GM18870 (cell line): Measurements from ENCODE around the gene ERBB2.
"Not testable (repeated sequence)": the region's sequence is repeated elsewhere in the genome, so short reads cannot be mapped to it uniquely, and the experiment has no call there.

Experiments
- ATAC-seq: cut with Tn5 transposase; IDR thresholded peaks from one replicate; pipeline ENCODE4 v1.9.1; 2021; ENCODE audit warnings: moderate library complexity; ENCODE audit not compliant: unreplicated experiment

Gene ERBB2

DNA sequence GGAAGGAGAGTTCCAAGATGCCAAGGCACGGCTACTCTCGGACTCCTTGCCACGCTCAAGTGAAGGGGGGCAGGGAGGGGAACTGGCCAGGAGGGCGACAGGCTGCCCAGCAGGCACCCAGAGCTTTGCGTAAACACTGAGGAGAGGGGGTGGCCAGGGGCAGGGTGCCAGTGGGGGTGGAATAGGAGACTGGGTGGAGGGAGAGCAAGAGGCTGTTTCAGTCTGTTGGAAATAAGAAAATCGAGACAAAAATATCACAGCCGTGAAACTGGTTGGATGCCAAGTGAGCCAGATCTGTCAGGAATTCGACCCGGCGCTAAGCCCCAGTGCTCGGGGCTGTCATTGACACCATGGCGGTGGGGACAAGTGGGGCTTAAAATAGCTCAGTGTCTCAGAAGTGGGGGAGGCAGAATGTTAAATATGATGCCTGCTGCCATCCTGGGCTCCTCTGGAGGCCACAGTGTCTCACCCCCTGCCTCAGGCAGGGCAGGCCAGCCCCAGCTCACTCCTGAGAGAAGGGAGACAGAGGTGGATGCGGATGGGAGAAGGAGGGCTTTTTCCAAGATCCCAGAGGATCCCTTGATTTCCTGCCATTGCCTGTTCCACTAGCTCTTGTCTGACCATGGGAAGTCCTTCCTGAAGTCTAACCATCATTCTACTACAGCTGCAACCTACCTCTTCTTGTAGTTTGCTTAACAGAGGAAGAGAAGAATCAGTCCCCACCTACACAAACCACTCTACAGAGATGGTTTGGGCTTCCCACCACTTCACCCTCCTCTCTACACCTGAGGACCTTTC is 22.1 kb upstream of the ERBB2 start:
- ATAC-seq = no peak

DNA sequence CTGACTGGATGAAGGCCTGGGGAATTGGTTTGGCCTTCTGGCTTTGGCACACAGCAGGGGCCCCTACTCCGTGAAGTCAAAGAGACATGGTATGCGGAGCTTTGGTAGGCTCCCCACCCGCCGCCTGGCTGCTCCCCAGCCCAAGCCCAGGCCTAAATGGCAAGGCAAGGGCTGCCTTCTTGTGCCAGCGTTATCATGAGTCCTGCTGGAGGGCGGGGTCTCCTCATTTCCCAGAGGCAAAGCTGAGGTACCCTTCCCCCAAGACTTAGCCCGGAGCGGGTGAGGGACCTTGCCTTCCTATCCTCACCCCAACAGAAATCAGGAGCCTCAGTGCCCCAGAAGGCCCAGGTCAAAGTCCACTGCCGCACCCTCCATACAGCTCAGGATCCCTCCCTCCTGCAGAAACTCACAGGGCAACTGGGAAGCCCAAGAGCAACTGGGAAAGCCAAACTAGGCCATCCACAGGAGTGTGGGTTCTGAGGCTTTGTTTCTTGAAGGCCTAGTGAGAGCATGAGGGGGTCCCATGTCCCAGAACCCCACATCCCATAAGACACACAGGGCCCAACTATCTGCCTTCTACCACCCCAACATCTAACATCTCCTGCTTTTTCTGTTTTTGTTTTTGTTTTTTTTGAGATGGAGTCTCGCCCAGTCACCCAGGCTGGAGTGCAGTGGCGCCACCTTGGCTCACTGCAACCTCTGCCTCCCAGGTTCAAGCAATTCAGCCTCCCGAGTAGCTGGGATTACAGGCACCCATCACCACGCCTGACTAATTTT is 21.3 kb upstream of the ERBB2 start:
- no peak for ATAC-seq

DNA sequence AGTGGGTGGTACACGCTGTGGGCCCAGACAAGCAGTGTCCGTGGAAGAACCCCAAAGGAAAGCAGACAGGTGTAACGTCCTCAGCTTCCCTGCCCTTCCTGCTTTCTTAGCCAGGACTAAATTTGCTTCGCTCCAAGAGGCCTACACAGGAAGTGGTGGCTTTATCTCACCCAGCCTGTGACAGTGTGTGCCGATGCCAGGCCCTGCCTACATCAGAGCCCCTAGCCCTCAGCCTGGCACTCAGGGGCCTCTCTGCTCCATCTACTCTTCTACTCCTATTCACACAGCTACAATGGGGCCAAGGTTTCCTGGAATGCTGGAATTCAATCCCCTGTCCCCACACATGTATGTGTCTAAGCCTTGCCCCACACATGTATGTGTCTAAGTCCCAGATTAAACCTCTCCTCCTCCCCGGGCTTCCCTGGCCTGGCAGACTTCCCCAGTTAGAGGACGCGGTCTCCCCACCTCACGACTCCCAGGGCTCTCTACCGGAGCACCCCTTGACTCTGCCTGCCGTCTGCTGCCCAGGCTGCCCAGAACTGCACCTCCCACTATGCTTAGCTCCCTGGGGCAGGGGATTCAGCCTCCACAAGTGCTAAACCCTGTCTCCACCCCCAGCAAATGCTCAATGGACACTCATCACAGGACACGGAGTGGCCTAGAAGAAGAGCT is 20.2 kb upstream of the ERBB2 start:
- no peak for ATAC-seq

DNA sequence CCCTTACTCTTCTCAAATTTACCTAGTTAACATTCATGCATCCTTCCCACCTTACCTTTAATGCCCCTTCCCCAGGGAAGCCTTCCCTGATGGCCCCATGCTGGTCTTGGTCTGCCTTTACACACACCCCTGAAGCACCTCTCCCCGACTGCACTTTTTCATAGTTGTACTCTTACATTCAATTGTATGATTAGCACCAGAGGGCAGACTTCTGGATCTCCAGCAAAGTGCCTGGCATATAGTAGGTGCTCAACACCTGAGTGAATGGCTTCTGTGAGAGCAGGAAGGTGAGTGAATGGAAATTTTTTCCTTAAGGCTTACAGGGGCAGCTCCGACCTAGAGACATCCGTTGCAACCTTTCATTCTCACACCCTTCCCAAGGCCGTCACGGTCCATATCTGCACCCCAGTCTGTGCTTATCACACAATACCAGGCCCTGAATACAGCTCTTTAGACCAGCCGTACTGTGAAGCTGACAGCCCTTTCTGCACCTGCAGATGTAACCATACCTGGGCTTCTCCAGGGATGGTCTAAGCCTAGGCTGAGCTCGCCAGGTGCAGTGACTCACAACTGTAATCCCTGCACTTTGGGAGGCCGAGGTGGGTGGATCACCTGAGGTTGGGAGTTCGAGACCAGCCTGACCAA is 16.4 kb upstream of the ERBB2 start:
- no peak for ATAC-seq

DNA sequence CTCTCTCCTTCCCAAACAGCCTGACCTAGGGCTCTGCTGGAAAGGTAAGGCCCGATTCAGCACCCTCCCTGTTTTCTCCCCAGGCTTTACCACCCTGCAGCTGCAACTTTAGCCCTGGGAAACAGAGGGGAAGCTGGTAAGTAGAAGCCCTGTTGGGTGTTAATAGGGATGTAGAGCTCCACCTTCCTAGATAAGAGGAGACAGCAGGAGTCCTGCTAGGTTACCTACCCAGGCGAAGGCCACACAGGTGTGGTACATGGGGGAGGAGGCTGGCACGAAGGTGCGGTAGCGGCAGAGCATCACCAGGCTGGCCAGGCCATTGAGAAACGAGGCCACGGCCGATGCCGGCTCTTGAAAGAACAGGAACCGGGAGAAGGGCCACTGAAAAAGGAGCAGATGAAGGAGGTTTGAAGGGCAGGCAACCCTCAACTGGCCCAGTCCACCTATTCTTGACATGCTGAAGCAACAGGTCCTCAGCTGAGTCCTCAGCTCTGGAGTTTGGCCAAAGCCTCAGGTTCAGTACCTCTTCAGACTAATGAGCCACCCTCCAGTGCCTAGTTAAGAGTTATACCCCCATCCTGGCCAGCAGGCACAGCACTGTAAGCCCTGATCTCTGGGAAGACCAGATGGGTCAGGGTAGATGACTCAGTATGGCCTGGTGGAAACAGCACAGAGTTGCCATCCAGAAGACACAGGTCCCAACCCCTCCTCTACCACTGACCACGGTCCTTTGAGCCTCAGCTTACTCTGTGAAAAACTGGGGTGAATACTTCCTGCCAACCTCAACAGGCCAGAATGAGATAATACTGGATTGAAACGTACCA is 15.3 kb upstream of the ERBB2 start:
- ATAC-seq = no peak

DNA sequence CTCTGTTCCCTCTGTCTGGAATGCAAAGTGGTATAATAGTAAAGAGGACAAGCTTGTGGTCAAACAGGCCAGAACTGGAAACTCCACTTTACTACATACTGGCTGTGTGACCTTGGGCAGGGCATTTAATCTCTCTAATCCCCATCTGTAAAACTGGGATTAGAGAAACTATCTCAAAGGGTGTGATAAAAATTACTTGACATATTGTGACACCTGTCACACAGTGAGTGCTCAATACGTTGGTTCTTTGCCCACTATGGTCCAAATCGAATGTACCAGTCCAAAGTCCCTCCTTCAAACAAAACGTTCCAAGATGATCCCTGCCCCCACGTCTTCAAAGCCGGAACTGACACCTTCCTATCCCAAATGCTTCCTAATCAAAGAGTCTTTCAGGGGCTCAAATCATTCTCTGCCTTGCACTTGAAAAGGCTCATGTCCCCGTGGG is 12.7 kb upstream of the ERBB2 start:
- ATAC-seq = no peak

DNA sequence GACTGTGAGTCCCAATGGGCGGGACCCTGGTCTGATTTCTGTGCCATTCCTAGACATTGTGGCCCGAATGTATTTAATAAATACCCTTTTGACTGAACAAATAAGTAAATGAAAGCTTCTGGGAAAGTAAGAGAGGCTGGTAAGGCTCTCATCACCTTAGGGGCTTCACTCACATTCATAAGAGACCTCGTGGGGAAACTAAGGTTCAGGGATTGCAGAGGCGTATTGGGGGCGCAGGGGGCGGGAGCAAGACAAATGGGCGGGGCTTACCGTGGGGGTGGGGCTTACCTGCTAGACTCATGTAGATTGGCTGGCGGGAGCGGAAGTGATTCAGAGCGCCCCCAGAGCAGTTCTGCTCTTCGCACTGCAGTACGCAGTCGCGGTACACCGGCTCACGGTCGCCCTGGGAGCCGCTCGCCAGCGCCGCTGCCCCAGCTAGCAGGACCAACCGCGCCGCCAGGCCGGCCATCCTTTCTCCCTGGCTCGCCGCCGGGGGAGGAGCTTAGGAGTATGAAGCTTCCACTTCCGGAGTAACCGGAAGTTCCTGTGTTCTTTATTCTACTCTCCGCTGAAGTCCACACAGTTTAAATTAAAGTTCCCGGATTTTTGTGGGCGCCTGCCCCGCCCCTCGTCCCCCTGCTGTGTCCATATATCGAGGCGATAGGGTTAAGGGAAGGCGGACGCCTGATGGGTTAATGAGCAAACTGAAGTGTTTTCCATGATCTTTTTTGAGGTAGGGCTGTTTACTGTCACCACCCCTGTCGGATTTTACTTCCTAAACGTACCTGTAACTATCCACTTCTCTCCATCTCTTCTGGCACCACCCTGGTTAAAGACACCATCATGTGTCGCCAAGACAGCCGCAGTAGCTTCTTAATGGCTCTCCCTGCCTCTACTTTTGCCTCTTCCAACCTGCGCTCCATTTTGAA is 12.1 kb upstream of the ERBB2 start, which contains the start of gene PGAP3:
PGAP3 (minus strand) TSS at position 512 of the 929 bp plus-strand sequence; CDS start at position 469, 43 bp downstream.
- peak; percentile 79 for ATAC-seq

DNA sequence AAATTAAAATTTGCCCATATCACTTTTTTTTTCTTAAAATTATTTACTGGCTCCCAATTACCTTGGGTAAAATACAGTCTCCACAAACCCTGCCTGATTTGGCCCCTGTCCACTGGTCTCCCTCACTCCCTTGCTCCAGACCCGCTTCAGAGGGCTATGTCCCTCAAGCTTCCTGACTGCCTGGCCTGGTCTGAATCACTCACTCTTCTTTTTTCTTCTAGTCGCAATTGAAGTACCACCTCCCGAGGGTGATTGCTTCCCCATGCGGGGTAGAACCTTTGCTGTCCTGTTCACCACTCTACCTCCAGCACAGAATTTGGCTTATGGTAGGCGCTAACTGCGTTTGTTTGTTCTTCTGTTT is 11.4 kb upstream of the ERBB2 start:
- ATAC-seq = no peak

DNA sequence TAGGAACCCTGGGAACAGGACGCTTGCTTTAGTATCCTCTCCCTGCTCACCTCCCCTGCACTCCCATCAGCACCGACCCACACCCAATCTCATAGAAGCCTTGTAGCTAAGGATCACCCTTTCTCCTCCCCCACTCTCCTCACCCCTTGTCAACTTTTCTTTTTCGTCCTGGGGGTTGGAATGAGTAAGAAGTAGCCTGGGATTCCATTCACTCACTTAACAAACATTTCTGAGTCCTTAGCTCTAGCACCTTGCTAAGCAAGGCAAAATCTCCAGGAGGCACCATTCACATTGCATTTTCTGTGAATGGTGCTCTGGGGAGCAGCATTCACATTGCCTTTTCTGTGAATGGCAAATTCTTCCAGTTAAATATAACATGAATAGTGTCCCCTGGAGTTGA is 10.9 kb upstream of the ERBB2 start:
- ATAC-seq = no peak

DNA sequence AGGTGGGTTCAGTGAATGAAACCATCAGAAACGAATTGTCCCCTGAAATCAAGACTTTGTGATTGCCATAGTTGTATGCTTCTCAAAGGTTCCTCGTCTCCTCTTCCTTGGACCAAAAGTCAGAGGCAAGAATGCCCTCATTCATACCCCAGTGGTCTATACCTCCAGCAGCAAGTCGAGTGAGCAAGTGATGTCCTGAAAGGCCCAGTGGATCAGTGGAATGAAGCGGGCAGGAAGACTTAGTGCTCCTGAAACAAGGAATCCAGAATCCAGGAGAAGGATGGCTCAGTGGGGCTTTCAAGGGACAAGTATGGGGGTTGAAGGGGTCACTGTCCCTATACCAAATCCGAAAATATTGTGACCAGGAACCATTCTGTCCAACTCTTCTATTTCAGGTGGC is 5.3 kb upstream of the ERBB2 start:
- no peak for ATAC-seq

DNA sequence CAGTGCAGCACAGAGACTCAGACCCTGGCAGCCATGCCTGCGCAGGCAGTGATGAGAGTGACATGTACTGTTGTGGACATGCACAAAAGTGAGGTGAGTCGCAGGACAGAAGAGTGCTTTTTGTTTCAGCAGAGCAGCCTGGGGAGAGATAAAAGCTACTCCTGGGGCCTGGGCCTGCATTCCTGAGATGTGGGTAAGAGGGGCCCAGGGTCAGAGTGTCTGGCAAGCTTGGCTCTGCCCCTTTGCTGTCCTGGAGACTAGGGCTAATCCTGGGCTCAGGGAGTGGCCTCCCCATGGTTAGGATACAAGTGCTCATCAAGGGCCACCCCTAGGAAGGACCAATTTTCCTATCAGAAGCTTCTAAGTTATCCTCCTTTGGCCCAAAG is 4.8 kb upstream of the ERBB2 start:
- no peak for ATAC-seq

DNA sequence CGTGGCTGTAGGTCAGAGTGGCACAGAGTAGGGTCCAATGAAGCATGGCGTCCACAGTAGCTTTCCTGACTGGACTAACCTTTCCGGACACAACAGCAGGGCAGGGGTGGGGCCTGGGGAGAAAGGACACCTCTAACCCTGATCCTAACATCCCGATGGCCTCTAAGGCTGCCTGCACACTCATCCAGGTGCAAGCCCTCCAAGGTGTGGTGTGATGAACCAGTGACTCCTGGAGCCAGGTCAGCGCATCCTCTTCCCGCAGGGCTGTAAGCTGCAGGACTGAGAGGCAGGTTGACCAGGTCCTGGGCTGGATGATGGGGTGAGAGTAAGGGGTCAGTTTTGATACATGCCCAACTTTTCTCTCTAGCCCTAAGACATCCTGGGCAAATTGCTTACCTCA is 3.1 kb upstream of the ERBB2 start:
- ATAC-seq = no peak

DNA sequence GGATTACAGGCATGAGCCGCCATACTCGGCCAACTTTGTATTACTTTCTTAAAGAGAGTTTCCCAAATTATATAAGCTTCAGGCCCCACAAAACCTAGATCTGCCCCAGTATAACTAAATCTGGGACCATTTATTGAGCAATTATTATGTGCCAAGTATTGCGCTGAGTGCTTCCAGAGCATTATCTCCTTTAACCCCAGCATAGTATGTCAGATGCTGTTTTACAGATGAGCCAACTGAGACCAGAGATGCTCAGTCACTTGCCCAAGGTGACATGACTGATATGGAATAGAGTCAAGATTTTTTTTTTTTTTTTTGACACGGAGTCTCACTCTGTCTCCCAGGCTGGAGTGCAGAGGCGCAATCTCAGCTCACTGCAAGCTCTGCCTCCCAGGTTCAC is 1.9 kb upstream of the ERBB2 start:
- no peak for ATAC-seq

DNA sequence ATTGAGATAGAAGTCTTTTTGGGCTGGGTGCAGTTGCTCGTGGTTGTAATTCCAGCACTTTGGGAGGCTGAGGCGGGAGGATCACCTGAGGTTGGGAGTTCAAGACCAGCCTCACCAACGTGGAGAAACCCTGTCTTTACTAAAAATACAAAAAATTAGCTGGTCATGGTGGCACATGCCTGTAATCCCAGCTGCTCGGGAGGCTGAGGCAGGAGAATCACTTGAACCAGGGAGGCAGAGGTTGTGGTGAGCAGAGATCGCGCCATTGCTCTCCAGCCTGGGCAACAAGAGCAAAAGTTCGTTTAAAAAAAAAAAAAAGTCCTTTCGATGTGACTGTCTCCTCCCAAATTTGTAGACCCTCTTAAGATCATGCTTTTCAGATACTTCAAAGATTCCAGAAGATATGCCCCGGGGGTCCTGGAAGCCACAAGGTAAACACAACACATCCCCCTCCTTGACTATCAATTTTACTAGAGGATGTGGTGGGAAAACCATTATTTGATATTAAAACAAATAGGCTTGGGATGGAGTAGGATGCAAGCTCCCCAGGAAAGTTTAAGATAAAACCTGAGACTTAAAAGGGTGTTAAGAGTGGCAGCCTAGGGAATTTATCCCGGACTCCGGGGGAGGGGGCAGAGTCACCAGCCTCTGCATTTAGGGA is 577 bp upstream of the ERBB2 start:
- not testable (repeated sequence) for ATAC-seq

DNA sequence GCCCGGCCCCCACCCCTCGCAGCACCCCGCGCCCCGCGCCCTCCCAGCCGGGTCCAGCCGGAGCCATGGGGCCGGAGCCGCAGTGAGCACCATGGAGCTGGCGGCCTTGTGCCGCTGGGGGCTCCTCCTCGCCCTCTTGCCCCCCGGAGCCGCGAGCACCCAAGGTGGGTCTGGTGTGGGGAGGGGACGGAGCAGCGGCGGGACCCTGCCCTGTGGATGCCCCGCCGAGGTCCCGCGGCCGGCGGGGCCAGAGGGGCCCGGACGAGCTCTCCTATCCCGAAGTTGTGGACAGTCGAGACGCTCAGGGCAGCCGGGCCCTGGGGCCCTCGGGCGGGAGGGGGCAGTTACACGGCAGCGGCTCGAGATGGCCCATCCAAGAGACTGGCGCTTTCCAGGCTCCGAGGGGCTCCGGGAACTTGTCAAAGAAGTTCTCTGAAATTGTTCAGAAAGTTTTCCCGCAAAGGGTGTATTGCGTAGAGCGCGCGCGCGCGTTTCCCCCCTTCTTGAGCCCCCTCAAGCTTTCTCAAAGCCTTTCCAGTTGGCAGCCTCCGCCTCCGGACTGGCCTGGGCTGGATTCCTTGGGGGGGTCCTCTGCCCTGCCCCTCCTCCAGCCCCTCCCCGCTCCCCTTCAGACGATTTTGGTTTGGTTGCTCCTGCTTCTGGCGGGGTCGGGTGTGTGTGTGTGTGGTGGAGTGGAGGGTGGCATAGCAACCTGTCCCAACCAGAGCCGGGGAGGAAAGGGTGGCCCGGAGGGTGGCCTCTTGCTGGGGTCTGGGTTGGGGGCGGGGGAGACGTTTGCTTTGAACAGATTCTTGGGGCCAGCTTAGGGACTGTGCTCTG is 504 bp downstream of the ERBB2 start:
- ATAC-seq = no peak

DNA sequence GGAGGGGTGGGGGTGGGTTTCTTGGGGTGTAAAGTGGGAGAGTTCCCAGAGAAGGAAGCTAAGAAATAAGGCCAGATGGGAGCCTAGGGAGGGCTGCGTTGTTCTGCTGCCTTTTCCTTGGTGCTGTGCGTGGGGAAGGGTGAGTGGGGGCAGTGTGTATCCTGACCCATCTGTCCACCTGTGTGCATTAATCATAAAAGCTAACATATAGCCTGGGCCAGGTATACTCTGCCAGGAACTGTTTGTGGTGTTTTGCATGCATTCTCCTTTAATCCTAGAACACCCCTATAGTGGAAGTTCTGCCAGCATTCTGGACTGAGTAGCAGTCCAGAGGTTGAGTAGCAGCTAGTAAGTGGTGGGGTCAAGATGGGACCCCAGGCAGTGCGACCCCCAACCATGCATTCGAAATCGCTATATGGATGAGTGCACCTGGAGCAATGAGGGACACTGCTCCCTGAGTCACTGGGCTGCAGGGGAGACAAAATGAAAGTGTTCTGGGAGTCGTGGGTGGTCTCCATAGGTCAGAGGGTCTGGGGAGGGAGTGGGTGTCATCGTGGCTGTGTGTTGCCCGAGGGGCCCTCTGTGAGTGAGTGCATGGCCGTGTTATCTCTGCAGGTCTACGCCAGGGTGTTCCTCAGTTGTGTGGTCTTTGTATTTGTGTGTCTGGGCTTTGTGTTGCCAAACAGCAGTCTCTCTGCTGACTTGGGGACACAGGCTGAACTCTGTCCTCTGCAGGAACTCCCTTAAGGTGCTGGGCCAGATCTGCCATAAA is 1.3 kb downstream of the ERBB2 start:
- ATAC-seq = no peak

DNA sequence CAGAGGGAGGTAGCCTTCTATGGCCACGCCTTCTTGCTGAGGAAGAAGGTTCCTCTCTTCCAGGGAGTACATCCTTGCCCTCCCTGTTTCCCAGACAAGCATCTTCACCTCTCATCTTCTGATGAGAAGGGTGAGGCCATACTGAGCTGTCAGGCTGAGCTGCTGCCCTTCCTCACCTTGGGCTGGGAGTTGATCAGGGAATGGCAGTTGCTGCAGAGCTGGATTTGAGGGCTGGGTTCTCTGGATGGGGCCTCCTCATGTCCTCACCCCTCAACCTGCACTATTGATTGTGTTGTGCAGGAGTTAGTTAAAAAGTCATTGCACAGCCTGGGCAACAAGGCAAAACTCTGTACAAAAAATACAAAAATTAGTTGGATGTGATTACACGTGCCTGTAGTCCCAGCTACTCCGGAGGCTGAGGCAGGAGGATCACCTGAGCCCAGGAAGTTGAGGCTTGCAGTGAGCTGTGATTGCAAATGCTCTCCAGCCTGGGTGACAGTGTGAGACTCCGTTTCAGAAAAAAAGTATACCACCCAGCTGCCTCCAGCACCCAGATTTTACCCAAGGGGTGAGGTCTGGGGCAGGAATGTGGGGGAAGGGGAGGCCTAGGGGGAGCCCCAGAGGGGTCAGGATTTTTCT is 2.0 kb downstream of the ERBB2 start:
- ATAC-seq = no peak
